ENCODE data around the gene TAGAP. TPM values are rescaled to one million over a fixed set of nuclear protein-coding genes. Genes with fewer than 3 reads are reported as not detected.

The TAGAP gene
- total and polyA plus RNA-seq, 10 of the 15 experiments (the other 5 are each of a cell fraction or from before 2014, with no cell fraction given): 5.3 to 27.4 (median 18.9) TPM

DNA sequence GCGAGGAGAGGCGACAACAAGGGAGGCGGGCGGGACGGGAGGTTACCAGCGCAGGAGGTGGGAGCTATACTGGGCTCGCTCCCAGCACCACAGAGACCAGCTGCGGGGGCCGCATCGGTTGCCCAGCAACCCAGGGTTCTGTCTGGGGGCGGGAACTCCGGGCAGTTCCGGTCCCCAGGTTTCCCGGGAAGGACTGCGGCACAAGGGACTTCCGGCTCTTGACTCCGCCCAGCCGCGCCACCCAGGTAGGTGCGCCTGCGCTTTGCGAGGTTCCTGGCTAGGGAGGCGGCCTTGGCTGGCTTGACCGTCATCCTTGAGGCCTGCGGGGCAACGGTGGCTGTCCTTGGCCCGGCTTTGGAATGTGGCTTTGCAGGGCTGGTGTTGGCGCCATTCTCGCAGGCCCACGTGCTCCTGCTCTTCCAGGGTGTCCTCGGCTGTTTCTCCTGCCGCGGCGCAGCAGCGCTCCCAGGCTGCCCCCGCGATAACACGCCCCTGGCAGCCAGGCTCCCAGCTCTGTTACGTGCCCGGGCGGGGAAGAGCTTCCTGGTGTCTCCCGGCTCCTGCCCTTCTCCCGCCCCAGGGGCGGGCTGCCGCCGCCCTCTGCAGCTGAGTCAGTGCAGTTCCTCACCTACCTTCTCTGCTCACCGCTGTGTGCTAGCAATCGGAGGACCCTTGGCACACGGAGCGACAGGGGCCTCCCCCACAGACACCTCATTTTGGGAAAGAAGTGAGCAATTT, 45.0 kb downstream of the TAGAP start, which contains the start of gene RSPH3 (continued):
- TF ChIP-seq KDM1A (IDR thresholded peaks at IDR 0.05; ENCODE audit: borderline replicate concordance) (no peak), NR2C1 (IDR thresholded peaks at IDR 0.05) (no peak), HDAC2 (IDR thresholded peaks at IDR 0.05) (no peak), SMARCA5 (IDR thresholded peaks at IDR 0.05) (peak; percentile 81; the same call in 1 of the 2 replicates), RELB (IDR thresholded peaks at IDR 0.05; ENCODE audit: low read depth) (peak; percentile 76), CEBPZ (IDR thresholded peaks at IDR 0.05; ENCODE audit: low read depth, low read length) (no peak), IRF3 (IDR thresholded peaks at IDR 0.05) (no peak), CHD4 (IDR thresholded peaks at IDR 0.05) (no peak), SMAD1 (IDR thresholded peaks at IDR 0.05; ENCODE audit: low read depth, partially characterized antibody) (peak; percentile 14), MXI1 (IDR thresholded peaks at IDR 0.05; ENCODE audit: low read depth, low read length) (peak; percentile 63), YBX1 (IDR thresholded peaks at IDR 0.05) (no peak), USF2 (IDR thresholded peaks at IDR 0.05; ENCODE audit: borderline replicate concordance, low read depth, low read length) (no peak; the same call in 1 of the 2 replicates)
- TF ChIP-seq, protein P1, sequence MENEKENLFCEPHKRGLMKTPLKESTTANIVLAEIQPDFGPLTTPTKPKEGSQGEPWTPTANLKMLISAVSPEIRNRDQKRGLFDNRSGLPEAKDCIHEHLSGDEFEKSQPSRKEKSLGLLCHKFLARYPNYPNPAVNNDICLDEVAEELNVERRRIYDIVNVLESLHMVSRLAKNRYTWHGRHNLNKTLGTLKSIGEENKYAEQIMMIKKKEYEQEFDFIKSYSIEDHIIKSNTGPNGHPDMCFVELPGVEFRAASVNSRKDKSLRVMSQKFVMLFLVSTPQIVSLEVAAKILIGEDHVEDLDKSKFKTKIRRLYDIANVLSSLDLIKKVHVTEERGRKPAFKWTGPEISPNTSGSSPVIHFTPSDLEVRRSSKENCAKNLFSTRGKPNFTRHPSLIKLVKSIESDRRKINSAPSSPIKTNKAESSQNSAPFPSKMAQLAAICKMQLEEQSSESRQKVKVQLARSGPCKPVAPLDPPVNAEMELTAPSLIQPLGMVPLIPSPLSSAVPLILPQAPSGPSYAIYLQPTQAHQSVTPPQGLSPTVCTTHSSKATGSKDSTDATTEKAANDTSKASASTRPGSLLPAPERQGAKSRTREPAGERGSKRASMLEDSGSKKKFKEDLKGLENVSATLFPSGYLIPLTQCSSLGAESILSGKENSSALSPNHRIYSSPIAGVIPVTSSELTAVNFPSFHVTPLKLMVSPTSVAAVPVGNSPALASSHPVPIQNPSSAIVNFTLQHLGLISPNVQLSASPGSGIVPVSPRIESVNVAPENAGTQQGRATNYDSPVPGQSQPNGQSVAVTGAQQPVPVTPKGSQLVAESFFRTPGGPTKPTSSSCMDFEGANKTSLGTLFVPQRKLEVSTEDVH (IDR thresholded peaks at IDR 0.05; ENCODE audit: low read depth, partially characterized antibody): peak; percentile 98
- TF ChIP-seq, protein P2, sequence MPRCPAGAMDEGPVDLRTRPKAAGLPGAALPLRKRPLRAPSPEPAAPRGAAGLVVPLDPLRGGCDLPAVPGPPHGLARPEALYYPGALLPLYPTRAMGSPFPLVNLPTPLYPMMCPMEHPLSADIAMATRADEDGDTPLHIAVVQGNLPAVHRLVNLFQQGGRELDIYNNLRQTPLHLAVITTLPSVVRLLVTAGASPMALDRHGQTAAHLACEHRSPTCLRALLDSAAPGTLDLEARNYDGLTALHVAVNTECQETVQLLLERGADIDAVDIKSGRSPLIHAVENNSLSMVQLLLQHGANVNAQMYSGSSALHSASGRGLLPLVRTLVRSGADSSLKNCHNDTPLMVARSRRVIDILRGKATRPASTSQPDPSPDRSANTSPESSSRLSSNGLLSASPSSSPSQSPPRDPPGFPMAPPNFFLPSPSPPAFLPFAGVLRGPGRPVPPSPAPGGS (IDR thresholded peaks at IDR 0.05; ENCODE audit: borderline replicate concordance, insufficient read depth, low read depth, low read length, poor library complexity, severe bottlenecking): no peak
- TF ChIP-seq, protein P3, sequence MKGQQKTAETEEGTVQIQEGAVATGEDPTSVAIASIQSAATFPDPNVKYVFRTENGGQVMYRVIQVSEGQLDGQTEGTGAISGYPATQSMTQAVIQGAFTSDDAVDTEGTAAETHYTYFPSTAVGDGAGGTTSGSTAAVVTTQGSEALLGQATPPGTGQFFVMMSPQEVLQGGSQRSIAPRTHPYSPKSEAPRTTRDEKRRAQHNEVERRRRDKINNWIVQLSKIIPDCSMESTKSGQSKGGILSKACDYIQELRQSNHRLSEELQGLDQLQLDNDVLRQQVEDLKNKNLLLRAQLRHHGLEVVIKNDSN (IDR thresholded peaks at IDR 0.05; ENCODE audit: borderline replicate concordance, extremely low read length, insufficient read depth, low read depth, low read length): peak; percentile 36
